Measurements from ENCODE around the gene BMP3.

DNA sequence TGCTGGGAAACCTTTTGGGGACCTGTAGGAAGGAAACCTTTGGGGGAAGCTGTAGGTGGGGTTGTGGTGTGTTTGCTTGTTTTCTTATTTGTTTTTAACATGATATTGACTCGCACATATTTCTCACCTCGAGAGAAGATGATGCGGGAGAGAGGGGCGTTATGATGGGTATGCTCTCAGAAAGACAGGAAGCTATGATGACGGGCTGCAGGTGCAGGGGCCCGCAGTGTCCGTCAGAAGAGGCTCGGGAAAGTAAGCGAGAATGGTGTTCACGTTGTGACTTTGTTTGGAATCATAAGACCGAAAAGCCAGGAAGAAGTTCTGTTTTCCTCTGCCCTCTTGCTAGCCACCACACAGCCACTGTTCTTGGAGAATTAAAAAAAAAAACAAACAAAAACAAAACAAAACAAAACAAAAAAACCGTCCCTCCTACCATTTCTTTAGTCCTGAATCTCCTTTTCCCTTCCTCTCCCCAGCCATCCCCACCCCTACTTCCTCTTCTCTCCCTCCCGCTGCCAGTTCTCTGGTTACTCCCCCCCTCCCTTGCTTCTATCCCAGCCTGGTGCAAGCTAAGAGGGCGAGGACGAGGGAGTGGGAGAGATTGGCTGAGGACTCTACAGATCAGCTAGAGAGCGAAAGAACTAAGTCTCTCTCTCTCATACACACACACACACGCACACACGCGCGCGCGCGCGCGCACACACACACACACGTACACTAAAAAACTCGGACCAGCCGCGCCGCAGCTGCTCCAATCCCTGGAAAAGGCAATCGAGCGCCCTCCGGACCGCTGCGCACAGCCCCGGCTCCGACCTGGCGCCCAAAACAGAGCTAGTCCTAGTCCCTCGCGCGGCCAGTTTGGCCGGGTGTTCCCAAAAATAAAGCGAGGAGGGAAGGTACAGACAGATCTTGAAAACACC lies at the start of gene BMP3:
- TF ChIP-seq, protein P1, sequence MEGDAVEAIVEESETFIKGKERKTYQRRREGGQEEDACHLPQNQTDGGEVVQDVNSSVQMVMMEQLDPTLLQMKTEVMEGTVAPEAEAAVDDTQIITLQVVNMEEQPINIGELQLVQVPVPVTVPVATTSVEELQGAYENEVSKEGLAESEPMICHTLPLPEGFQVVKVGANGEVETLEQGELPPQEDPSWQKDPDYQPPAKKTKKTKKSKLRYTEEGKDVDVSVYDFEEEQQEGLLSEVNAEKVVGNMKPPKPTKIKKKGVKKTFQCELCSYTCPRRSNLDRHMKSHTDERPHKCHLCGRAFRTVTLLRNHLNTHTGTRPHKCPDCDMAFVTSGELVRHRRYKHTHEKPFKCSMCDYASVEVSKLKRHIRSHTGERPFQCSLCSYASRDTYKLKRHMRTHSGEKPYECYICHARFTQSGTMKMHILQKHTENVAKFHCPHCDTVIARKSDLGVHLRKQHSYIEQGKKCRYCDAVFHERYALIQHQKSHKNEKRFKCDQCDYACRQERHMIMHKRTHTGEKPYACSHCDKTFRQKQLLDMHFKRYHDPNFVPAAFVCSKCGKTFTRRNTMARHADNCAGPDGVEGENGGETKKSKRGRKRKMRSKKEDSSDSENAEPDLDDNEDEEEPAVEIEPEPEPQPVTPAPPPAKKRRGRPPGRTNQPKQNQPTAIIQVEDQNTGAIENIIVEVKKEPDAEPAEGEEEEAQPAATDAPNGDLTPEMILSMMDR (IDR thresholded peaks at IDR 0.05), result no peak
- no peak for TF ChIP-seq POLR2A (IDR thresholded peaks at IDR 0.05)
- TF ChIP-seq POLR2AphosphoS5 (IDR thresholded peaks at IDR 0.05; ENCODE audit: insufficient read depth in 1 of 2, low read depth in 1 of 2), result no peak
